Measurements from ENCODE around the gene ACSF3.

ACSF3 gene

GRCh38 chr16:89190150-89190958, 96.7 kb downstream of the ACSF3 start:
- DNase-seq: no peak

GRCh38 chr16:89191033-89191900, 97.6 kb downstream of the ACSF3 start:
- DNase-seq: no peak

DNA sequence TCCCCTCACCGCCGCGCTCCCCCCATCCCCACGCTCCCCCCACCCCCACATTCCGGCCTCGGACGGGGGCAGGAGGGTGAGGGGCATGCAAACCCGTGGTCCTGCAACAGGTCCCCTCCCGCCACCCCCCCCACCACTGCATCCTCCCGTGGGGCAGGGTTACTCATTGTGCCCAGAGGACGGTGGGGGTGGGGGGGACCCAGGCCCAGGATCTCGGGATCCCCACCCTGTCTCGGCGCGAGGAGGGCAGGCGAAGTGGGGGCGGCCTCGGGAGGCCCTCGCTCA, 98.2 kb downstream of the ACSF3 start:
- no peak for DNase-seq

DNA sequence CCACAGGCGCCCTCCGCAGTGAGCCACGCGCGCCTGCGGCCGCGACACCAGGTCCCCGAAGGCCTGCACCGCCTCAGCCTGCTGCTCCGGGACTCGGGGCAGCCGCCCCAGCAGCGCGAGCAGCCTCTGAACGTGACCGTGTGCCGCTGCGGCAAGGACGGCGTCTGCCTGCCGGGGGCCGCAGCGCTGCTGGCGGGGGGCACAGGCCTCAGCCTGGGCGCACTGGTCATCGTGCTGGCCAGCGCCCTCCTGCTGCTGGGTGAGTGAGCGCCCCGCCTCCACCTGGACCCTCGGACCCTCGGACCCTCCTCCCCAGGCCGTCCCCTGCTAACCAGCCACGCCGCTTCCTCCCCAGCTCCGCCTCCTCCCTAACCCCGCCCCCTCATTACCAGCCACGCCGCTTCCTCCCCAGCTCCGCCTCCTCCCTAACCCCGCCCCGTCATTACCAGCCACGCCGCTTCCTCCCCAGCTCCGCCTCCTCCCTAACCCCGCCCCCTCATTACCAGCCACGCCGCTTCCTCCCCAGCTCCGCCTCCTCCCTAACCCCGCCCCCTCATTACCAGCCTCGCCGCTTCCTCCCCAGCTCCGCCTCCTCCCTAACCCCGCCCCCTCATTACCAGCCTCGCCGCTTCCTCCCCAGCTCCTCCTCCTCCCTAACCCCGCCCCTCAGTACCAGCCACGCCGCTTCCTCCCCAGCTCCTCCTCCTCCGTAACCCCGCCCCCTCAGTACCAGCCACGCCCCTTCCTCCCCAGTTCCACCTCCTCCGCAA, 98.7 kb downstream of the ACSF3 start:
- DNase-seq: peak; percentile 86

GRCh38 chr16:89192956-89193575, 99.4 kb downstream of the ACSF3 start:
- peak; percentile 83 for DNase-seq

- DNase-seq: no peak
Observed at GRCh38 chr16:89193576-89194293, 100.1 kb downstream of the ACSF3 start.

- DNase-seq: no peak
Observed at GRCh38 chr16:89194340-89195311, 101.0 kb downstream of the ACSF3 start.

GRCh38 chr16:89195521-89196171, 102.0 kb downstream of the ACSF3 start:
- DNase-seq: no peak

GRCh38 chr16:89197033-89197632, 103.5 kb downstream of the ACSF3 start:
- DNase-seq: no peak

DNA sequence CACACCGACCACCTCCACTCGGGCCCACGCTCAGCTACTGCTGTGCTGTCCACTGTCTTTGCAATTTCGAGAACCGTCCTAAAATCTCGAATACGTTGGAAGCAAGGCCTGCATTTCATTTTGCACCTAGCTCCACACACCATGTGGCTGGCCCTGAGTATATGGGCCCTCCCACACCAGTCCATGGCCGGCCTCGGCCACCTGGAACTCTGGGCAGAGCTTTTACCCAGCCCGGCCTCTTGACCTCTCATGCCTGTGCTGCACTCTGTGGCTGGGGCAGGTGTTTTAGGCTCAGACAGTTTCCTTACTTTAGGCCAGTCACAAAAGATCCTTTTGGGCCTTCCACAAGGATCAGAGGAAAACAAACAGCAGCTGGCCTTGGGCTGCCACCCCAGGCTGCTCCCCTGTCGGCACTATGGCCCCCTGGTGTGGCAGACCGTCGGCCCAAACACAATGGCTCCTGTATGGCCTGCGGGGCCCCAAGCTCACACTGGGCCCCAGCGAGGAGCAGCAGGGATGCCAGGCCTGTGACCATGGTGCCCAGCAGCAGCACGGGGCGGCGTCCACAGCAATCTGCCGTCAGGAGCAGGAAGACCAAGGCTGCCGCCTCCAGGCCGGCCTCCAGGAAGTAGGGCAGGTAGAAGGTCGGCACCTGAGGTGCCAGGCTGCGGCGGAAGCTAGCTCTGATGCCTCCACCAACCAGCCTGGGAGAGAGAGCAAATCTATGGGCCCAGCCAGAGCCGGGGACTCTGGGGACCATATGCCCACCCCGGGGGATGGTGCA, 104.2 kb downstream of the ACSF3 start:
- DNase-seq: no peak

DNA sequence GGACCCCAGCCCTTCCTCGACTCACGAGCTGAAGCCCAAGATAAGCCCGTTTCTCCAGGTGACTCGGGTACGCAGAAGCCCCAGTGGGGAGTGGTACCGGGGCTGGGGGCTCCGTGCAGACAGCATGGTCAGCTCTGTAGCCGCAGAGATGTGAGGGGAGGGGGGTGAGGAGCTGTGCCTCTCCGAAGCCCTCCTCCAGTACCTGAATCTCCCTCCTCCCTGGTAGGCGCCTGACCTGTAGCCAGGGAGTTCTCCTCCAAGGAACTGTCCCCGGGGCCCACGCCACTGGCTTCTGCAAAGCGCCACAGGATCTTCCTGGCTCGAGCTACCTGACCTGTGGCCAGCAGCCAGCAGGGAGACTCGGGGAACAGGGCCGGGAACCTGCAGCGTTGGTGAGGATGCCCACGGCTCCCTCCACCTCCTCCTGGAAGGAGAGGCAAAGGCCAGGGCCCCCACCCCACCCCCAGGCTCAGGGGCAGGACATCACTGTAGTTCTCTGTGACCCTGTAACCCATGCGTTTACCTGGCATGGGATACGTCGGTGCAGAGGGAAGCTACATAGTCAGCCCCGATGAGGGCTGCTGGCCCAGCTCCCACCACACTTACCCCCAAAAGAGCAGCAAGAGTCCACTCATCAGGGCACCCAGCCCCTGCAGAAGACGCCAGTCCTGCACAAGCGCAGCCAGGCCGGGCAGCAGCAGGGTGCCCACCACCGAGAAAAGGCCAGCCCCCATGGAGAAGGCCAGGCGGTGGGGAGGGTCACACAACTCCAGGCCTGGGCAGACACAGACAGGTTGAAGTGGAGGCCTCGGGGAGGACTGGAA, 105.0 kb downstream of the ACSF3 start:
- DNase-seq: no peak

GRCh38 chr16:89199241-89200123, 105.8 kb downstream of the ACSF3 start:
- no peak for DNase-seq

DNA sequence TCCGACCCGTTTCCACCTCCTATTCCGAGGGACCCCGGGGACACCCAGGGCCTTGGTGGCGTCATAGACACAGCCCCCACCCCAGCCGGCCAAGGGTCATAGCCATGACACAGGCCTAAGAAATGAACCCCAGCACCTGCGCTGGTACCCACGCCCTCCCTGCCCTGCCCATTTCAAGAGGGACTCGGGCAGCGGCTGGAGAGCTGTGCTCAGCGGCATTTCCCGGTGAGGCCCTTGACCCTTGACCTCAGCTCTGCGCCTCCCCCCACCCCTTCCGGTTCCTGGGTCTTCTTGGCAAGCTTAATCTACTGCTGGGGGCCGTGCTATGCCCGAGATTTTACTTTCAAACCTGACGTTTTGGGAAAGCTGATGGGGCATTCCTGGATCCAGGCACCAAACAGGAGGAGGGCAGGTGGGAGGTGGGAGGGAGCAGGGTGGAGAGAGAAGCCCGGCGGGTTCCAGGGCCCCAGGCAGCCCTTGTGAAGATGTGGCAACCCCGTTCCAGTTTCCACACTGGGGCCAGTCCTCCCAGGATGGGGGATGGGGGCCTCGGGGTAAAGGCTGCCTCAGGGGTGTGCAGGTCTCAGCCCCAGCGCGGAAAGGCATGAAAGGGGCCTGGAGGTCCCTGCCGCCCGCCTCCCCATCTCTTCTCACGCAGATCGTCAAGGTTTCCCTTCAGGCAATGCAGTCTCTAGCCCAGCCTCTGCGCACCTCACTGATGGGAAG, 106.6 kb downstream of the ACSF3 start, which contains the start of gene SLC22A31:
Gene SLC22A31 (minus strand): TSS at position 414 of the 726 bp plus-strand sequence. CDS start 36 bp downstream, at position 378.
- DNase-seq: no peak

DNA sequence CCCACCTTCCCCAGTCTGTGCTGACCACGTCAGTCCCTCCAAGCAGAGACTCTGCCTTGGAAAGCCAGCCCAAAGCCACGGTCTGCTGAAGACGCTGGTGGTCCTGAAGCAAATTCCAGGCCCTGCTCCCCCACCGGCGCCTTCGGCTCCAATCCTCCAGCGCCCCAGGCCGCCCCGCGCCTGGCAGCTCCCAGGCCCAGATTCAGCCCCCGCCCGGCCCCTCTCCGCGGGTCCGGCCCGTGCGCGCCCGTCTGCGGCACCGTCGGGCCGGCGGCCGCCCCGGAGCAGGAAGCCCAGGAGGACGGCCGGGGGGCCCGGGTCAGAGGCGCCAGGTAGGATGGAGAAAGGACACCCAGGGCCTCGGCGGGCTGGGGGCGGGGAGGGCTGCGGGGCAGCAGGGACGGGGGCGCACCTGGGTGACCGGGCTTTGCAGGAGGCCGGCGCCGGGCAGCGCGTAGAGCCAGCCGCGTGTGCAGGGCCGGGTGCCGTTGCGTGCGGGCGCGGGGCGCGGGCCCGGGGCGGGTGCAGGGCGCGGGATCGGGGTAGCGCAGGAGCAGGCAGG, 107.3 kb downstream of the ACSF3 start:
- no peak for DNase-seq

All from fibroblast of skin of back (primary cell).